Stimulated activated CD4-positive, alpha-beta T cell treated with anti-CD3 and anti-CD28 coated beads, Interleukin-15, amount 100 ng/mL, for 48 hours (primary cell): ENCODE results near the gene CLCA2.

Experiments used
- DNase-seq, 2 donors: peaks; one replicate each; pipeline ENCODE4 v3.0.0-alpha.2; 2020; ENCODE audit warnings: low read depth in 2 of 2

Gene CLCA2

DNA sequence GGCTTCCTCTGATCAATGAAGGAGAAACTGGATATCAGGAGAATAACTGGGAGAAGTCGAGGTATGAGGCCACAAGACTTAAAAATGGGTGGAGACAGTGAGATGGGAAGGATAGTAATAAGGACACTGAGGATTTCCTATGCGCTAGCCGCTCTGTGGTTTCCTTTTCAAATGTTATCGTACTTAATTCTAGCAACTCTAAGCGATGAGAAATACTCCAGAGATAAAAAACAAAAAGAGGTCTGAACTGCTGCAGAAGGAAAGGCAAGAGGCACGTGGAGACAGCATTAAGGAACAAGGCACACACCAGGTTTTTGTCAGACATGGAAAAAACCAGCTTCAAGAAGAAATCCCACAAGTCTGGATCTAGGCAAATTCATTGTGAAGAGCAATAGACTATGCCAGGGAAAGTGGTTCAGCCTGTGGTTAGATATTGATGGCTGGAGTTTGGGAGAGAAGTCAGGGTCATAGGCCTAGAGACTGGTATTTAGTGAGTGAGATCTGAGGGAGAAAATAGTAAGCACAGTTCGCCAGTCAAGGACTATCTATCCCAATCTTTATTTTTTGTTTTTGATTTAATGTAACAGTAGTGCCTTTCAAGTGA, 5.3 kb downstream of the CLCA2 start:
- no peak for DNase-seq

DNA sequence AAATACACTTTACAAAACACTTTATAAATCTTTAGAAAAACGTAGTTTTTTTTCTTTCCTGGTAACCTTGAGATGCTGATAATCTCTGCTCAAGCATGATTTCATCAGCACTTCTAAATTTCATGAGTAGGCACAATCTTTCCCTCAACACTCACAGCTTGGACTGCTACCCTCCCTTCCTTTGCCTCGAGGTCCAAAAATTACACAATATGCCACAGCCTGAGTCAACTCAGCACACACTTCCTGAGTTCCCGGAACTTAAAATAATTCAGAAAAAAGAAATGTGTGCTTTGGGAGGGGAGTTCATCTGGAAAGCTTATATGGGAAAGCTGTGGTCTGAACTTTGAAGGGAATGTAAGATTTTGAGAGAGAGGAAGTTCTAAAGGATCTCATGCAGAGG, 5.9 kb downstream of the CLCA2 start:
- peak in 1 of 2 donors; percentile 3 for DNase-seq

DNA sequence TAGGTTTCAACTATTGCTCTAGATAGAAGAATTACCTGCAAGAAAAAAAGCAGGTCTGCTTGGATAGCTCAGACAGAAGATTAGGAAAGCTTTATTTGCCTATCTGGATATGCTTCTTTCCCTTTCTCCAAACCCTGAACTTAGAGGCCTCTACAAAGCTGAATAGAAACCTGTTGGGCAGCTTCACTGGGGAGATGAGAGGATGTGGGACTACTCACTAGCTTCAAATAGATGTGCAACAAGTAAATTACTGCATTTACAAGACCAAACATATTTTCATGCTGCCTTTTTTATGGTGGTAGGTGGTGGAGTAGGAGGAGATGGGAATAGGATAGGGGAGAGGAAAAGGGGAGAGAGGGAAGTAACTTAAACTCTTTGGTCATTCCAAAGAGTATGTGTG, 6.4 kb downstream of the CLCA2 start:
- no peak for DNase-seq

GRCh38 chr1:86434059-86434458, 10.1 kb downstream of the CLCA2 start:
- DNase-seq = no peak

DNA sequence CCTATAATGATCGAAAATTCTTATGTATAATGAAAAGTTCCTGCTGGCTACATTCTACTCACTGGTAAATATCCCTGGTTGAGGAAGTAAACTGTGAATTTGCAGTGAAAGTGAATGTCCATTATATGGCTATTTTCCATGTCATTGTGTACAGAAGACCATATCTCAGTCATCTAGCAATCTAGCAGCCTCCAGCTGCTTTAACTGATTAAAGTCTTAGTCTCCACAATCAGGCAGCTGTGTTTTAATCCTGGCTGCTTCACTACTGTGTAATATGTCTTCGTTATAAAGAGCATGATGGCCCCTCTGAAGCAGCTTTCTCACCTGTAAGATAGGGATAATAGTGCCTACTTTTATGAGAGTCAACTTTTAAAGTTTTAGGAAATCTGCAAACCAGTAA, 11.4 kb downstream of the CLCA2 start:
- no peak for DNase-seq

- DNase-seq = no peak
Measured at GRCh38 chr1:86436041-86436440, 12.1 kb downstream of the CLCA2 start.

- no peak for DNase-seq
Measured at GRCh38 chr1:86441581-86441980, 17.6 kb downstream of the CLCA2 start.

GRCh38 chr1:86441997-86442396, 18.0 kb downstream of the CLCA2 start:
- DNase-seq = no peak

DNA sequence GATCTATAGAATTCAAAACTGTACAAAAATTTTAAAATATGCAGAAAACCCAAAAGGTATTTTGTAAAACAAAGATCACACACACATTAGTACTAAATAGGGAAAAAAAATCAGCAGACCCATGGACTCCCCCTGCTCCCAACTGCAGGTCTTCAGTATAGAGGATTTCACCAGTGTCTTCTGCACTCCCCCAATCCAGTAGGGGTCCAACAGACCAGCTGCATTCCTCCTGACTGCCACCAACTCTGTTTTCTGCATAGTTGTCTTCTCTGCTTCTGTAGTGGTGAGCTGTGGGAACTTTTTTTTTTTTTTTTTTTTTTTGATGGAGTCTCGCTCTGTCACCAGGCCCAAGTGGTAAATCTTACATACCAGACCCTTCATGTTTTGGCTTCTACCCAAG, 21.9 kb downstream of the CLCA2 start:
- no peak for DNase-seq

- no peak for DNase-seq
Measured at GRCh38 chr1:86447198-86447790, 23.3 kb downstream of the CLCA2 start.

- no peak for DNase-seq
Measured at GRCh38 chr1:86448670-86449069, 24.7 kb downstream of the CLCA2 start.

DNA sequence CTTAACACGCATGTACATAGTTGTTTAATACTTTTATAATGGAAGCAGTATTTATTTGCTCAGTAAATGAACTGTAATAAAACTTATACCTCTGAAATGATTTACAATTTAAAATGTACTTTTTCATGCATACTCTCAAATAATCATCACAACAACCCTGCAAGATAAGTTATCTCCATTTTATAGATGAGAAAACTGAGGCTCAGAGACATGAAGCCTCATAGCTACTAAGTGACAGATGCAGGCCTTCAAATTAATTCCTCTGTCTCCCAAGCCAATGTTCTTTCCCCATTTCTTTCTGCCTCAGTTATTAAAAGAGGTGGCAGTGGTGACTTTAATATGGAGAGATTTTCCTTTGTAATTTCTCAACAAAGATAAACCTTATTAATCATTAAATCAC, 25.1 kb downstream of the CLCA2 start:
- DNase-seq = no peak

DNA sequence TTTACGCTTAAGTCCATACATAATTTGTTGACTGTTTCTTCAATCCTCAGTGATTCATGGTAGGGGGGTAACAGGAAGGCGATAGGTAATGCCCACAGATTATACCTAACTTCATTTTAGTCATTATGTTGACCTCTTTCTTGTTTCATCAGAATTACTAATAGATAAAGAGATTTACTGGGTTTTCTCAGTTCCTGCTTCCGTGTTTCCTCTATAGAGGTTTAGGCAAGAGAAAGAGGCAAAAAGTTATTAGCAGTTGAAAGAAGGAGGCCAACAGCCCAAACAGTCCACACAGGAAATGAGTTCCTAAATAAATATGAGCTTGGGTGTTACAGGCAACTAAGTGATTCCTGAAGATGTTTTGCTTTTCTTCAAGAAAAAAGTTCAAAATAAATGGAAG, 26.9 kb downstream of the CLCA2 start:
- DNase-seq = no peak

GRCh38 chr1:86453664-86454063, 29.7 kb downstream of the CLCA2 start:
- DNase-seq = no peak

DNA sequence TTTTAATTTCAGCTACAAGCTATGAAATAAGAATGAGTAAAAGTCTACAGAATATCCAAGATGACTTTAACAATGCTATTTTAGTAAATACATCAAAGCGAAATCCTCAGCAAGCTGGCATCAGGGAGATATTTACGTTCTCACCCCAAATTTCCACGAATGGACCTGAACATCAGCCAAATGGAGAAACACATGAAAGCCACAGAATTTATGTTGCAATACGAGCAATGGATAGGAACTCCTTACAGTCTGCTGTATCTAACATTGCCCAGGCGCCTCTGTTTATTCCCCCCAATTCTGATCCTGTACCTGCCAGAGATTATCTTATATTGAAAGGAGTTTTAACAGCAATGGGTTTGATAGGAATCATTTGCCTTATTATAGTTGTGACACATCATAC, 31.1 kb downstream of the CLCA2 start:
- no peak for DNase-seq

DNA sequence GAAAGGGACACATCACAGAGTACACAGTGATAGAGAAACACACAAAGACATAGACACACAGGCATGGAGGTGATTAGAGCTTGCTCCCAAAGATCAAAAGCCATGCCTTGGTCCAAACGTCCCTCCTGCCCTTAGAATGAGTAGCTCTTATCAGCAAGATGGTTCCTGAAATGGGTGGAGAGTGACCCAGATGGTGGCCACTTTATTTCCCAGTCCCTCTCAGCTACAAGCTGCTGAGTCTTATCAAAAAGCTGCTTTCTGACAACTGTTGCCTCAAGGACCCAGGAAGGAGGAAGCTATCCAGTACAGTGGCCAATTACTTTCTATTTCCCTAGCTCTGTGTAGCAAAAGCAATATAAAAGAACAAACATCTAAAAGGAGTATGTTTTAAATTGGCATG, 37.0 kb downstream of the CLCA2 start:
- DNase-seq = no peak

DNA sequence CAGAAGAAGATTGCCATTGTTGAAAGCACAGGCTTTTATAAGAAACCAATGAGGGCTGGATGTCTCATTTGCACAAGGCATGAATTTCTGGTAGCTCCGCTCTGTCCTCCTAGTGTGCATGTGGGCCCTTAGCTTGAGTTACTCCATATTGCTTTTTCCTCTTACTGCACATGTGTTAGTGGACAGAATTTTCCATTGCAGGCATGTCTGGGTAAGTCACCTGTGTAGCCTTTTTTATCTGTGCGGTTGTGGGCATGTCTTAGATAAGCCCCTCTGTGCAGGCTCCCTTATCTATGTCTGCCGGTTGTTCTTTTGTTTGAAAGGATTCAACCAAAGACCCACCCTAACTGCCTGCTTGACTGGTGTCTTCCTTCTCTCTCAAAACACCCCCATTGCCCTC, 37.5 kb downstream of the CLCA2 start:
- no peak for DNase-seq

DNA sequence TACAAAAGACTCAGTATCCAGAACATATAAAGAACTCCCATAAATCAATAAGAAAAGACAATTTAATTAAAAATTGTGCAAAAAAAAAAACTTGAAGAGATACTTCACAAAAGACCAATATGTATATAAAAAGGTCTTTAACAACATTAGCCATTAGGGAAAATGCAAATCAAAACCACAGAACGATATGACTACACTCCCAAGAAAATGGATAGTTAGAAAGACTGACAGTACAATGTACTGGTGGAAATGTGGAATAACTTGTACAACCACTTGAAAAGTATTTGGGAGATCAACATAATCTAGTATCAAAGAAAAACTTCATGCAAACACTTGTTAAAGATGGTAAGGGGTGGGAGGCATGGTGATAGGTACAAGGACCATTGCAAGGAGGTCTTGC, 40.8 kb downstream of the CLCA2 start:
- DNase-seq = no peak

DNA sequence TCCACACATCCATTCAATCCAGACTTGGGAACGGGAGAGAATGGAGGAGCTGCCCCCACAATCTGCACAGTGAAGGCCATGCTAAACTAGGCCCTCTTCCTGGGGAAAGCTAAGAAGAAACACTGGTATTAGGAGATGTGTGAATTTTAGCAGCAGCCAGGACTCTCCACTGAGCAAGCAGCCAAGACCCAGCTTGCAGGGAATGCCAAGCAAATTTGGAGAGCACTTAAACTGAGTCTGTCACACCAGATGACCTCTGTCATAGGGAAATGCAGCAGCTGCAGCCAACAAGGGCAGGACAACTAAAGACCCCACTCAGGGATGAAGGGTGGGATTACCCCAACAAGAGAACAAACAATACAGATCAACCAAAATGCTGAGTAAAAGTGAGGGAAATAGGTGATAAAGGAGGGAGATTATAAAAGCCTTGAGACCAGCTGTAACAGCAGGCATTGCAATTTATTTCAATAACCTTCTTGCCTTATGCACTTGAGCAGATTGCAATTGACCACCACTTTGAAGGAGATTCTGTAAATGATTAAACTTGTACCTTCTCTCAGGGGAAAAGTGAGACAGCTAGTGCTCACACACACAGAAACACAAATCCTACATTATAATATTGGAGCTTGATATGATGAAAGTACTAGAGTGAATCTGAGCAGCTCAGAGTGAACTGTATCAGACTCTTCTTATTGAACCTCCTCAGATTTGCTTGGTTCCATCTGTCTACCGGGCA, 42.3 kb downstream of the CLCA2 start:
- no peak for DNase-seq

GRCh38 chr1:86466986-86467385, 43.0 kb downstream of the CLCA2 start:
- DNase-seq = no peak

- DNase-seq = no peak
Measured at GRCh38 chr1:86468501-86468977, 44.6 kb downstream of the CLCA2 start, which contains the start of gene CLCA1. Gene CLCA1, plus strand, starts transcription at chr1:86468927. Its CDS starts 45 bp downstream, at chr1:86468972.

DNA sequence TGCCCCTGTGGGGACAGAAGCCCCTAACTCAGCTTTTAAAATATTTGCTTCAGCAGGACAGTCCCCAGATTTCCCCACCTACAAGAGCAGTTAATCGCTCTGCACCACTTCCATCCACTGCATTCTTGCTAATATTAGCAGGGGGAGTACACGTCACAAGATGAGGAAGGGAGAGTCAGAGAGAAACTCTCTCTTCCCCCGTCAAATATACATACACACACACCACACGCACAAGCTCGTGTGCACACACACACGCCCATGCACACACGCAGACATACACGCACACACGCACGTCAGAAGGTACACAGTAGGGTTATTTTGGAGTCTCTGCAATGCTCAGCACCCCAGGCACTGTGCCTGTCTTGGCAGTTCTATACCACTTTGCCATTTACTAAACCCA, 46.9 kb downstream of the CLCA2 start:
- DNase-seq = no peak

DNA sequence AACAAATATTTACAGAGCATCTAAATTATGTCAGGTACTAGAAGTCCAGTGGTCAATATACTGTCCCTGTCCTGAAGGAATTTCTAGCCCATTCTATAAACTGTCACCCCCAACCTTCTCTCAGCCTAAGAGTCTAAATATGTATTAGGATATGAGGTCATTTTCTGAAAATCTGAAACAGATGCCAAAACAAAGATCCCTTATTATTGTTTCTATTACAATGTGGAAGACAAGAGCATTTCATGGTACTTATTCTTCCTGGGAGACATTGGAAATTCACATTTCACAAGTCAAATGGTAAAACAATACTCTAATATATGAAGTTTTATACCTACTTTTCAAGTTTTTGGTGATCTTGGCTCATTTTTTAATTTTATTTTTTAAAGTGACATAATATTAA, 47.3 kb downstream of the CLCA2 start:
- DNase-seq = no peak
